WTC11 (cell line): ENCODE data around the gene PTPRC. TPM values are rescaled to one million over a fixed set of nuclear protein-coding genes. Genes with fewer than 3 reads are reported as not detected.

Experiments
- ATAC-seq: fragments of 200-7000 bp; cut with Tn5 transposase; 2 replicates; pipeline ENCODE4 v1.10.0; 2021; ENCODE audit warnings: mild to moderate bottlenecking, moderate library complexity
- CTCF ChIA-PET: fragments of 300-600 bp; sonication (Branson Sonifier 250); formaldehyde crosslinking; loops from one replicate; lab custom pipeline; 2021; ENCODE audit warnings: antibody characterized with exemption; lab: Charles Lee
- POLR2A ChIA-PET: fragments of 350-600 bp; sonication (Branson Sonifier 250); formaldehyde crosslinking; loops from one replicate; lab custom pipeline; 2021; ENCODE audit warnings: antibody characterized with exemption; lab: Charles Lee
- DNase-seq: peaks from one replicate; pipeline ENCODE4 v3.0.0; 2021; ENCODE audit warnings: low spot score
- H3K27ac Mint-ChIP-seq: 2 replicates; pipeline ENCODE4 v1.8.0; 2021; ENCODE audit warnings: mixed read lengths
- H3K27me3 Mint-ChIP-seq: 2 replicates; pipeline ENCODE4 v1.8.0; 2021; ENCODE audit warnings: low read depth, mild to moderate bottlenecking, moderate library complexity, mixed read lengths
- H3K36me3 Mint-ChIP-seq: 2 replicates; pipeline ENCODE4 v1.8.0; 2021; ENCODE audit warnings: mixed read lengths
- H3K4me1 Mint-ChIP-seq: 2 replicates; pipeline ENCODE4 v1.8.0; 2022; ENCODE audit warnings: mixed read lengths
- H3K4me3 Mint-ChIP-seq: 2 replicates; pipeline ENCODE4 v1.8.0; 2021; ENCODE audit warnings: mild to moderate bottlenecking, moderate library complexity, mixed read lengths
- H3K9me3 Mint-ChIP-seq: 2 replicates; pipeline ENCODE4 v1.8.0; 2021; ENCODE audit warnings: mixed read lengths
- AFF4 ChIP-seq: sonication (generic); formaldehyde crosslinking; IDR thresholded peaks from 2 replicates; pipeline ENCODE4 v1.8.1; 2023; ENCODE audit warnings: mild to moderate bottlenecking, missing genetic modification reagents, borderline replicate concordance
- ARID4B ChIP-seq: sonication (generic); formaldehyde crosslinking; IDR thresholded peaks from 2 replicates; pipeline ENCODE4 v1.8.0; 2023; ENCODE audit warnings: missing genetic modification reagents, mild to moderate bottlenecking, borderline replicate concordance
- CREB1 ChIP-seq: sonication (generic); formaldehyde crosslinking; IDR thresholded peaks from 2 replicates; pipeline ENCODE4 v1.8.0; 2023; ENCODE audit warnings: mild to moderate bottlenecking, missing genetic modification reagents
- CTCF ChIP-seq: fragments of 200-600 bp; IDR thresholded peaks from 2 replicates; pipeline ENCODE4 v1.8.0; 2022; ENCODE audit warnings: antibody characterized with exemption
- E2F1 ChIP-seq: sonication (generic); formaldehyde crosslinking; IDR thresholded peaks from 2 replicates; pipeline ENCODE4 v1.8.0; 2022; ENCODE audit warnings: mild to moderate bottlenecking, missing genetic modification reagents
- FOXK1 ChIP-seq: sonication (generic); formaldehyde crosslinking; IDR thresholded peaks from 2 replicates; pipeline ENCODE4 v1.8.0; 2022; ENCODE audit warnings: mild to moderate bottlenecking, moderate library complexity, missing genetic modification reagents
- JUN ChIP-seq: sonication (generic); formaldehyde crosslinking; IDR thresholded peaks from 2 replicates; pipeline ENCODE4 v1.8.0; 2023; ENCODE audit warnings: mild to moderate bottlenecking, missing genetic modification reagents
- NFE2L1 ChIP-seq: sonication (generic); formaldehyde crosslinking; IDR thresholded peaks from 2 replicates; pipeline ENCODE4 v1.8.1; 2023; ENCODE audit warnings: missing genetic modification reagents
- OVOL2 ChIP-seq: fragments of 250-450 bp; sonication (Bioruptor Pico); IDR thresholded peaks from 2 replicates; pipeline ENCODE4 v1.9.0; 2021; ENCODE audit warnings: mild to moderate bottlenecking, borderline replicate concordance
- ZNF138 ChIP-seq: sonication (generic); formaldehyde crosslinking; conservative IDR thresholded peaks from 2 replicates; pipeline ENCODE4 v1.8.1; 2022; ENCODE audit warnings: mild to moderate bottlenecking, moderate library complexity, missing genetic modification reagents
- ZNF263 ChIP-seq: sonication (generic); formaldehyde crosslinking; IDR thresholded peaks from 2 replicates; pipeline ENCODE4 v1.8.1; 2022; ENCODE audit warnings: low read depth, mild to moderate bottlenecking, moderate library complexity, missing genetic modification reagents
- total RNA-seq: library from RNA; stranded (reverse); gene quantifications from 3 replicates; pipeline ENCODE4 v1.2.3, GENCODE V29; 2021
- TF ChIP-seq, protein P1 (sequence below): fragments of 250-450 bp; sonication (Bioruptor Pico); IDR thresholded peaks from 2 replicates; pipeline ENCODE4 v1.9.0; 2021; ENCODE audit warnings: mild to moderate bottlenecking
- TF ChIP-seq, protein P2 (sequence below): sonication (generic); formaldehyde crosslinking; conservative IDR thresholded peaks from 2 replicates; pipeline ENCODE4 v1.8.1; 2022; ENCODE audit warnings: mild to moderate bottlenecking, missing genetic modification reagents

The PTPRC gene
- total RNA-seq, 1 experiment from 2014 or later = 1.4 TPM

GRCh38 chr1:198678301-198678836 is 39.5 kb downstream of the PTPRC start:
- no peaks in the 10 kb centered on the region for H3K27me3 Mint-ChIP-seq
- H3K36me3 Mint-ChIP-seq = no peaks in the 10 kb centered on the region
- no peak overlapping the region for H3K4me3 Mint-ChIP-seq
- TF ChIP-seq, protein P1, sequence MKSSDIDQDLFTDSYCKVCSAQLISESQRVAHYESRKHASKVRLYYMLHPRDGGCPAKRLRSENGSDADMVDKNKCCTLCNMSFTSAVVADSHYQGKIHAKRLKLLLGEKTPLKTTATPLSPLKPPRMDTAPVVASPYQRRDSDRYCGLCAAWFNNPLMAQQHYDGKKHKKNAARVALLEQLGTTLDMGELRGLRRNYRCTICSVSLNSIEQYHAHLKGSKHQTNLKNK (CRISPR knock-in tag) = no peak
- no peak for TF ChIP-seq JUN
- TF ChIP-seq ZNF138 (CRISPR knock-in tag) = no peak
- no peak for TF ChIP-seq CTCF
- no peak for TF ChIP-seq OVOL2 (CRISPR knock-in tag)
- no peak for TF ChIP-seq E2F1 (CRISPR knock-in tag)
- TF ChIP-seq, protein P2, sequence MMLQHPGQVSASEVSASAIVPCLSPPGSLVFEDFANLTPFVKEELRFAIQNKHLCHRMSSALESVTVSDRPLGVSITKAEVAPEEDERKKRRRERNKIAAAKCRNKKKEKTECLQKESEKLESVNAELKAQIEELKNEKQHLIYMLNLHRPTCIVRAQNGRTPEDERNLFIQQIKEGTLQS (CRISPR knock-in tag) = no peak
- TF ChIP-seq ZNF263 = no peak
- TF ChIP-seq ARID4B = no peak
- TF ChIP-seq AFF4 (CRISPR knock-in tag) = no peak
- no peak for TF ChIP-seq NFE2L1 (CRISPR knock-in tag)
- TF ChIP-seq CREB1 (CRISPR knock-in tag) = no peak
- TF ChIP-seq FOXK1 (CRISPR knock-in tag) = no peak
- POLR2A ChIA-PET = interaction anchor here (0.6 kb wide), 1 partner anchor 73 kb away, joined by 3 read pairs; no protein-coding TSS in a partner anchor
- DNase-seq = no peak
- no peak for ATAC-seq
- H3K4me1 Mint-ChIP-seq = peaks cover 24% of the 10 kb centered on the region
- CTCF ChIA-PET = no interaction called here
- no peaks in the 10 kb centered on the region for H3K9me3 Mint-ChIP-seq
- no peak overlapping the region for H3K27ac Mint-ChIP-seq
